PC-9 (cell line): Measurements from ENCODE around the gene GABRG1.

Experiments used
- EZH2 ChIP-seq: fragments of 200-600 bp; sonication (generic); IDR thresholded peaks from 2 replicates; pipeline ENCODE4 v1.8.0; 2017; ENCODE audit warnings: antibody characterized with exemption, low read depth
- TF ChIP-seq, protein P1 (sequence below): fragments of 200-600 bp; sonication (generic); conservative IDR thresholded peaks from 2 replicates; pipeline ENCODE4 v1.6.1; 2017; ENCODE audit warnings: mixed run types, antibody characterized with exemption, mild to moderate bottlenecking, moderate library complexity

DNA sequence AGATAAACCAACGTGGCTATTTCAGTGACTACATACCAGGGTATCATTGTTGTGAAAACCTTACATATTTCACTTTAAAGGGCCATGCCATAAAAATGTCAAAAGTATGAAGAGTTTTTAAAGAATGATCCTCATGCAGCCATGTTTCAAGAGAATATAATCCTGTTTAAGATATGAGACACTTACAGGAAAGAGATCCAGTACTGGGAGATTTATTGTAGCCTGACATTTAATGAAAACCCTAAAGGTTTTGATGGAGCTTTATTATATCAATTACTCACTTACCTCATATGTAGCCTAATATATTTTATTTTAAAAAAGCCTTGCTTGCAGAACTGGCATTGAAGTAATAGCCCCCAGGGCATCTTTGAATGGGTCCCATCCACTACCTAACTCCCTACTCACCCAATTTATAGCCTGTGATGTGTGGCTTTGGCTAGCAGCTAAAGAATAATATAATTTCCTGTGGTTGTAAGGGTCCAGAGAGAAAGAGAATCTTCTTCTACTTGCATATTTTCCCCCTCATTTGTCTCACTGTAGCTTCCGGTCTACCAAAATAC is 7.7 kb upstream of the GABRG1 start:
- TF ChIP-seq, protein P1, sequence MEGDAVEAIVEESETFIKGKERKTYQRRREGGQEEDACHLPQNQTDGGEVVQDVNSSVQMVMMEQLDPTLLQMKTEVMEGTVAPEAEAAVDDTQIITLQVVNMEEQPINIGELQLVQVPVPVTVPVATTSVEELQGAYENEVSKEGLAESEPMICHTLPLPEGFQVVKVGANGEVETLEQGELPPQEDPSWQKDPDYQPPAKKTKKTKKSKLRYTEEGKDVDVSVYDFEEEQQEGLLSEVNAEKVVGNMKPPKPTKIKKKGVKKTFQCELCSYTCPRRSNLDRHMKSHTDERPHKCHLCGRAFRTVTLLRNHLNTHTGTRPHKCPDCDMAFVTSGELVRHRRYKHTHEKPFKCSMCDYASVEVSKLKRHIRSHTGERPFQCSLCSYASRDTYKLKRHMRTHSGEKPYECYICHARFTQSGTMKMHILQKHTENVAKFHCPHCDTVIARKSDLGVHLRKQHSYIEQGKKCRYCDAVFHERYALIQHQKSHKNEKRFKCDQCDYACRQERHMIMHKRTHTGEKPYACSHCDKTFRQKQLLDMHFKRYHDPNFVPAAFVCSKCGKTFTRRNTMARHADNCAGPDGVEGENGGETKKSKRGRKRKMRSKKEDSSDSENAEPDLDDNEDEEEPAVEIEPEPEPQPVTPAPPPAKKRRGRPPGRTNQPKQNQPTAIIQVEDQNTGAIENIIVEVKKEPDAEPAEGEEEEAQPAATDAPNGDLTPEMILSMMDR = no peak
- no peak for TF ChIP-seq EZH2
